H1 (cell line): ENCODE data around the gene RNU6-9. TPM values are rescaled to one million over a fixed set of nuclear protein-coding genes. Genes with fewer than 3 reads are reported as not detected.

Experiments
- CTCF ChIA-PET: fragments of 300-600 bp; sonication (Branson Sonifier 250); formaldehyde crosslinking; loops from one replicate; lab custom pipeline; 2021; ENCODE audit not compliant: partially characterized antibody; lab: Charles Lee
- POLR2A ChIA-PET: fragments of 300-600 bp; sonication (Branson Sonifier 250); formaldehyde crosslinking; loops from one replicate; lab custom pipeline; 2021; ENCODE audit warnings: inconsistent platforms; ENCODE audit not compliant: partially characterized antibody; lab: Charles Lee
- DNase-seq, 2 experiments: peaks; one replicate each; pipeline versions ENCODE4 v3.0.0 to v3.0.0-alpha.2; 2010 to 2022; ENCODE audit warnings: low spot score in 2 of 2, low read depth in 1 of 2, mixed read lengths in 1 of 2
- FAIRE-seq: peaks from 2 replicates; lab custom pipeline; 2011; peaks lifted over from hg19 to GRCh38; lab: Jason Lieb, UNC
- H2AFZ ChIP-seq: 2 replicates; pipeline ENCODE4 v1.8.1; 2012; ENCODE audit warnings: low read length, inconsistent platforms
- H2AK5ac ChIP-seq: 2 replicates; pipeline ENCODE4 v1.6.1; 2013; ENCODE audit warnings: low read depth, low read length
- H2BK120ac ChIP-seq: replicated peaks from 2 replicates; pipeline ENCODE3; 2013; ENCODE audit warnings: low read depth, low read length, inconsistent platforms
- H2BK12ac ChIP-seq: 2 replicates; pipeline ENCODE4 v1.6.1; 2013; ENCODE audit warnings: low read depth, low read length
- H2BK15ac ChIP-seq: 2 replicates; pipeline ENCODE4 v1.6.1; 2013; ENCODE audit warnings: low read length
- H2BK20ac ChIP-seq: 2 replicates; pipeline ENCODE4 v1.6.1; 2013; ENCODE audit warnings: low read length
- H2BK5ac ChIP-seq: 2 replicates; pipeline ENCODE4 v1.6.1; 2013; ENCODE audit warnings: low read depth, low read length
- H3K14ac ChIP-seq: 2 replicates; pipeline ENCODE4 v1.6.1; 2013; ENCODE audit warnings: inconsistent platforms; ENCODE audit not compliant: insufficient read length
- H3K18ac ChIP-seq: 2 replicates; pipeline ENCODE4 v1.6.1; 2013; ENCODE audit warnings: low read length; ENCODE audit errors: extremely low read depth
- H3K23ac ChIP-seq: 2 replicates; pipeline ENCODE4 v1.6.1; 2013; ENCODE audit warnings: inconsistent platforms; ENCODE audit not compliant: insufficient read length
- H3K23me2 ChIP-seq: 2 replicates; pipeline ENCODE4 v1.6.1; 2013; ENCODE audit warnings: low read depth, low read length
- H3K27ac ChIP-seq: 2 replicates; pipeline ENCODE4 v1.6.1; 2011; ENCODE audit warnings: low read depth, low read length, inconsistent platforms
- H3K27me3 ChIP-seq, 4 experiments: replicated peaks in 1 of 4; 1 replicate in 1 of 4; 2 replicates in 3 of 4; pipeline versions ENCODE4 v1.6.1 to v1.8.1; 2011 to 2013; ENCODE audit warnings: low read length in 3 of 4, mild to moderate bottlenecking in 3 of 4, inconsistent platforms in 2 of 4, mixed read lengths in 2 of 4, moderate library complexity in 1 of 4; ENCODE audit not compliant: control insufficient read depth in 3 of 4, insufficient read depth in 3 of 4; ENCODE audit errors: extremely low read depth in 1 of 4
- H3K36me3 ChIP-seq, 4 experiments: 2 replicates each; pipeline versions ENCODE4 v1.6.1 to v1.8.1; 2011 to 2013; ENCODE audit warnings: mild to moderate bottlenecking in 4 of 4, low read length in 3 of 4, moderate library complexity in 2 of 4, control low read depth in 1 of 4, inconsistent platforms in 1 of 4; ENCODE audit not compliant: insufficient read depth in 4 of 4, control insufficient read depth in 2 of 4
- H3K4ac ChIP-seq: replicated peaks from 2 replicates; pipeline ENCODE3; 2013; ENCODE audit warnings: low read length, low read depth, mixed read lengths, inconsistent platforms; ENCODE audit not compliant: insufficient read length
- H3K4me1 ChIP-seq, 4 experiments: replicated peaks in 1 of 4; 1 replicate in 1 of 4; 2 replicates in 3 of 4; pipeline versions ENCODE4 v1.6.1 to v1.8.1; 2011 to 2013; ENCODE audit warnings: low read length in 3 of 4, inconsistent platforms in 2 of 4, mixed read lengths in 1 of 4; ENCODE audit not compliant: insufficient read depth in 4 of 4, control insufficient read depth in 3 of 4
- H3K4me2 ChIP-seq, 2 experiments: 2 replicates each; pipeline versions ENCODE4 v1.6.1 to v1.8.1; 2011 to 2013; ENCODE audit warnings: low read depth in 2 of 2, low read length in 2 of 2, control low read depth in 1 of 2, inconsistent platforms in 1 of 2, mild to moderate bottlenecking in 1 of 2; ENCODE audit not compliant: insufficient read depth in 1 of 2
- H3K4me3 ChIP-seq, 4 experiments: fragments of 200-600, 300-600 bp in 1 of 4; sonication (generic), shearing (Covaris generic), sonication (Bioruptor Twin) in 1 of 4; 2 replicates each; pipeline versions ENCODE4 v1.5.1 to v1.8.1; 2011 to 2016; ENCODE audit warnings: low read length in 4 of 4, low read depth in 3 of 4, control low read depth in 2 of 4, inconsistent platforms in 2 of 4, mild to moderate bottlenecking in 2 of 4, mixed read lengths in 1 of 4, moderate library complexity in 1 of 4; ENCODE audit not compliant: insufficient read depth in 2 of 4; ENCODE audit errors: extremely low read depth in 1 of 4
- H3K56ac ChIP-seq: replicated peaks from 2 replicates; pipeline ENCODE3; 2013; ENCODE audit warnings: low read depth, mild to moderate bottlenecking, mixed read lengths, low read length, inconsistent platforms; ENCODE audit not compliant: insufficient read length
- H3K79me1 ChIP-seq: 2 replicates; pipeline ENCODE4 v1.6.1; 2013; ENCODE audit warnings: low read depth, low read length, control low read depth
- H3K79me2 ChIP-seq, 2 experiments: 2 replicates each; pipeline versions ENCODE4 v1.6.1 to v1.8.1; 2012 to 2013; ENCODE audit warnings: low read length in 2 of 2, mild to moderate bottlenecking in 2 of 2, inconsistent platforms in 1 of 2; ENCODE audit not compliant: insufficient read depth in 2 of 2, control insufficient read depth in 1 of 2
- H3K9ac ChIP-seq, 4 experiments: replicated peaks in 1 of 4; 1 replicate in 1 of 4; 2 replicates in 3 of 4; pipeline versions ENCODE4 v1.6.1 to v1.8.1; 2011 to 2013; ENCODE audit warnings: low read depth in 3 of 4, low read length in 3 of 4, control low read depth in 2 of 4, mild to moderate bottlenecking in 2 of 4, moderate library complexity in 2 of 4, inconsistent platforms in 1 of 4; ENCODE audit errors: extremely low read depth in 1 of 4
- H3K9me3 ChIP-seq, 2 experiments: 2 replicates each; pipeline versions ENCODE4 v1.6.1 to v1.8.1; 2012 to 2013; ENCODE audit warnings: mild to moderate bottlenecking in 2 of 2, moderate library complexity in 2 of 2, control low read depth in 1 of 2, inconsistent platforms in 1 of 2, low read depth in 1 of 2, low read length in 1 of 2, mixed read lengths in 1 of 2; ENCODE audit not compliant: insufficient read depth in 2 of 2
- H4K20me1 ChIP-seq, 2 experiments: replicated peaks in 1 of 2; 2 replicates each; pipeline versions ENCODE3 to v1.8.1; 2011 to 2013; ENCODE audit warnings: inconsistent platforms in 2 of 2, low read length in 2 of 2, mild to moderate bottlenecking in 1 of 2; ENCODE audit not compliant: insufficient read depth in 2 of 2, control insufficient read depth in 1 of 2
- H4K5ac ChIP-seq: 2 replicates; pipeline ENCODE4 v1.6.1; 2013; ENCODE audit warnings: low read length, low read depth, mixed read lengths, inconsistent platforms; ENCODE audit not compliant: insufficient read length
- H4K8ac ChIP-seq: 2 replicates; pipeline ENCODE4 v1.8.0; 2013; ENCODE audit warnings: mild to moderate bottlenecking, moderate library complexity, low read length, inconsistent platforms; ENCODE audit not compliant: insufficient read depth; ENCODE audit errors: extremely low read depth
- H4K91ac ChIP-seq: replicated peaks from 2 replicates; pipeline ENCODE3; 2013; ENCODE audit warnings: low read length, mixed read lengths, inconsistent platforms; ENCODE audit not compliant: insufficient read length
- CTCF ChIP-seq, 3 experiments: IDR thresholded peaks; 1 replicate in 2 of 3; 2 replicates in 1 of 3; pipeline versions ENCODE4 v1.5.1 to v1.6.1; 2011; ENCODE audit warnings: low read length in 3 of 3, mild to moderate bottlenecking in 3 of 3, inconsistent platforms in 2 of 3, low read depth in 1 of 3, moderate library complexity in 1 of 3; ENCODE audit not compliant: insufficient read depth in 1 of 3; ENCODE audit errors: control extremely low read depth in 1 of 3
- E2F6 ChIP-seq: IDR thresholded peaks from 2 replicates; pipeline ENCODE4 v1.6.1; 2012; ENCODE audit warnings: inconsistent platforms
- EP300 ChIP-seq, 2 experiments: IDR thresholded peaks; 1 replicate in 1 of 2; 2 replicates in 1 of 2; pipeline ENCODE4 v1.6.1; 2011 to 2012; ENCODE audit warnings: low read depth in 2 of 2, low read length in 2 of 2, mild to moderate bottlenecking in 2 of 2, borderline replicate concordance in 1 of 2, inconsistent platforms in 1 of 2, moderate library complexity in 1 of 2
- JUND ChIP-seq: IDR thresholded peaks from 2 replicates; pipeline ENCODE4 v1.6.1; 2011; ENCODE audit warnings: mild to moderate bottlenecking, improper control_type of control experiment, low read length
- SAP30 ChIP-seq: fragments of 300-600 bp; sonication (generic); IDR thresholded peaks from 2 replicates; pipeline ENCODE4 v1.7.1; 2012; ENCODE audit warnings: low read length, moderate library complexity, mild to moderate bottlenecking, inconsistent platforms; ENCODE audit not compliant: insufficient read depth, insufficient replicate concordance
- SP2 ChIP-seq: IDR thresholded peaks from 2 replicates; pipeline ENCODE4 v1.6.1; 2012; ENCODE audit warnings: mild to moderate bottlenecking, low read length, inconsistent platforms
- SP4 ChIP-seq: IDR thresholded peaks from 2 replicates; pipeline ENCODE4 v1.6.1; 2012; ENCODE audit warnings: low read length, inconsistent platforms
- SRF ChIP-seq: IDR thresholded peaks from 2 replicates; pipeline ENCODE4 v1.6.1; 2011; ENCODE audit warnings: mild to moderate bottlenecking, low read depth, low read length, moderate library complexity
- TAF7 ChIP-seq: optimal IDR thresholded peaks from 2 replicates; pipeline ENCODE3; 2011; ENCODE audit warnings: low read depth, mild to moderate bottlenecking, inconsistent platforms, low read length, moderate library complexity, borderline replicate concordance
- YY1 ChIP-seq: IDR thresholded peaks from 2 replicates; pipeline ENCODE4 v1.6.1; 2011; ENCODE audit warnings: low read depth, mild to moderate bottlenecking, low read length
- WGBS, 2 experiments: shearing (Covaris generic) in 1 of 2; methylation state at CpG; one replicate each; pipeline versions ENCODE4 v1.1.6 to v1.1.7; 2013 to 2015; ENCODE audit warnings: low lambda C conversion rate in 2 of 2, mixed read lengths in 2 of 2, inconsistent platforms in 1 of 2, low coverage in 1 of 2, missing lambda C conversion rate in 1 of 2; ENCODE audit not compliant: insufficient replicate concordance in 2 of 2, insufficient coverage in 1 of 2, insufficient read length in 1 of 2; ENCODE audit errors: extremely low coverage in 1 of 2, missing lambda C conversion rate in 1 of 2; 5-methylcytosine and 5-hydroxymethylcytosine counted together
- polyA plus RNA-seq, 7 experiments: library from polyadenylated mRNA; depleted of rRNA in 3 of 7; stranded (reverse) in 5 of 7; unstranded in 2 of 7; fragments of >200 nt in 5 of 7; fragments of 200-250 nt in 2 of 7; gene quantifications; 1 replicate in 5 of 7; 2 replicates in 1 of 7; 4 replicates in 1 of 7; pipeline versions ENCODE4 v1.2.1 to v1.2.3, GENCODE V29; 2011 to 2013; ENCODE audit warnings: missing spikeins in 2 of 7, mixed read lengths in 2 of 7
- total RNA-seq: library from RNA; stranded (reverse); fragmentation: NEBNext Ultra II Directional; extraction: Animal tissue kit (Norgen Biotek cat#: 25700); gene quantifications from 2 replicates; pipeline ENCODE4 v1.2.1, GENCODE V29; 2021

RNU6-9 gene
- total and polyA plus RNA-seq, 2 of the 8 experiments (the other 6 are each of a cell fraction or from before 2014, with no cell fraction given) = not detected

GRCh38 chr19:896999-897398 lies 3.7 kb downstream of the RNU6-9 start:
- Histone ChIP-seq H2AFZ (no peak overlapping the region), H3K27me3 (no peaks in the 10 kb centered on the region), H3K79me1 (no peaks in the 10 kb centered on the region), H4K5ac (no peak overlapping the region), H4K91ac (no peak overlapping the region), H2BK120ac (no peak overlapping the region), H2BK20ac (no peak overlapping the region), H3K56ac (no peak overlapping the region), H3K4me3 (no peak overlapping the region), H3K79me2 (no peaks in the 10 kb centered on the region; a peak in 1 of 4 replicates), H4K8ac (no peak overlapping the region), H3K23me2 (peaks cover 6% of the 10 kb centered on the region; the same call in 1 of the 2 replicates), H2BK12ac (no peak overlapping the region), H3K18ac (no peak overlapping the region), H3K4ac (no peak overlapping the region), H3K27ac (no peak overlapping the region), H4K20me1 (peaks cover 10 to 19% of the 10 kb centered on the region in 2 experiments), H3K4me1 (peaks cover 0 to 10% (median 5%) of the 10 kb centered on the region in 4 experiments; a peak in 5 of 7 replicates), H3K4me2 (no peak overlapping the region), H3K23ac (no peak overlapping the region), H3K9ac (no peak overlapping the region), H2AK5ac (no peak overlapping the region), H2BK5ac (no peak overlapping the region), H2BK15ac (no peak overlapping the region), H3K9me3 (no peaks in the 10 kb centered on the region), H3K36me3 (peaks cover 0 to 13% (median 2%) of the 10 kb centered on the region in 4 experiments; a peak in 2 of 8 replicates), H3K14ac (no peak overlapping the region)
- WGBS, 2 experiments = 83% methylated on average over 11 of the region's 11 CpGs; no CpG with 5 or more reads in 1 of the 2 experiments
- FAIRE-seq = no peak
- POLR2A ChIA-PET = interaction anchor here (1.0 to 1.9 kb wide), 6 partner anchors 9 to 96 kb away, joined by 3 to 5 read pairs (median 4); no protein-coding TSS in a partner anchor
- DNase-seq = no peak
- CTCF ChIA-PET = interaction anchor here (0.8 to 2.2 kb wide), 11 partner anchors 9 to 312 kb away, joined by 3 to 9 read pairs (median 4); partner anchors contain the start of gene AZU1
- TF ChIP-seq CTCF (IDR thresholded peaks at IDR 0.05; ENCODE audit: control extremely low read depth in 1 of 3, insufficient read depth in 1 of 3, low read depth in 1 of 3, low read length in 3 of 3) (no peak), TAF7 (no peak), SP2 (no peak), SRF (no peak), SAP30 (no peak), EP300 (IDR thresholded peaks at IDR 0.05; ENCODE audit: borderline replicate concordance in 1 of 2, low read depth in 2 of 2, low read length in 2 of 2) (no peak), E2F6 (no peak), JUND (no peak), SP4 (no peak), YY1 (no peak)
